Measurements from ENCODE around the gene CHMP4B. TPM values are rescaled to one million over a fixed set of nuclear protein-coding genes. Genes with fewer than 3 reads are reported as not detected.

The CHMP4B gene
- total and polyA plus RNA-seq, 12 donors = 87.5 to 246 (median 103) TPM

- H3K36me3 ChIP-seq = peaks cover 0 to 22% (median 0%) of the 10 kb centered on the region in 9 donors
- peak overlapping the region in 2 of 10 donors; percentile 0 to 24 for H3K27ac ChIP-seq
- no peaks in the 10 kb centered on the region for H3K9me3 ChIP-seq
- intact Hi-C loops (cut with DNase I) = no loop called here
- TF ChIP-seq, protein P1, sequence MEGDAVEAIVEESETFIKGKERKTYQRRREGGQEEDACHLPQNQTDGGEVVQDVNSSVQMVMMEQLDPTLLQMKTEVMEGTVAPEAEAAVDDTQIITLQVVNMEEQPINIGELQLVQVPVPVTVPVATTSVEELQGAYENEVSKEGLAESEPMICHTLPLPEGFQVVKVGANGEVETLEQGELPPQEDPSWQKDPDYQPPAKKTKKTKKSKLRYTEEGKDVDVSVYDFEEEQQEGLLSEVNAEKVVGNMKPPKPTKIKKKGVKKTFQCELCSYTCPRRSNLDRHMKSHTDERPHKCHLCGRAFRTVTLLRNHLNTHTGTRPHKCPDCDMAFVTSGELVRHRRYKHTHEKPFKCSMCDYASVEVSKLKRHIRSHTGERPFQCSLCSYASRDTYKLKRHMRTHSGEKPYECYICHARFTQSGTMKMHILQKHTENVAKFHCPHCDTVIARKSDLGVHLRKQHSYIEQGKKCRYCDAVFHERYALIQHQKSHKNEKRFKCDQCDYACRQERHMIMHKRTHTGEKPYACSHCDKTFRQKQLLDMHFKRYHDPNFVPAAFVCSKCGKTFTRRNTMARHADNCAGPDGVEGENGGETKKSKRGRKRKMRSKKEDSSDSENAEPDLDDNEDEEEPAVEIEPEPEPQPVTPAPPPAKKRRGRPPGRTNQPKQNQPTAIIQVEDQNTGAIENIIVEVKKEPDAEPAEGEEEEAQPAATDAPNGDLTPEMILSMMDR (IDR thresholded peaks at IDR 0.05) = no peak
- H3K27me3 ChIP-seq = no peaks in the 10 kb centered on the region
- ATAC-seq = no peak
- WGBS, 2 donors = 86 to 87% methylated on average over 5 of the region's 5 CpGs
- peaks cover 19 to 100% (median 89%) of the 10 kb centered on the region in 9 donors for H3K4me1 ChIP-seq
- H3K4me3 ChIP-seq = no peak overlapping the region
- no peak for DNase-seq
Observed at GRCh38 chr20:33826270-33826897, 15.2 kb downstream of the CHMP4B start.

- H3K4me1 ChIP-seq = peaks cover 18 to 100% (median 91%) of the 10 kb centered on the region in 9 donors
- TF ChIP-seq, protein P1 (IDR thresholded peaks at IDR 0.05) = no peak
Observed at GRCh38 chr20:33827109-33827508, 16.0 kb downstream of the CHMP4B start.

DNA sequence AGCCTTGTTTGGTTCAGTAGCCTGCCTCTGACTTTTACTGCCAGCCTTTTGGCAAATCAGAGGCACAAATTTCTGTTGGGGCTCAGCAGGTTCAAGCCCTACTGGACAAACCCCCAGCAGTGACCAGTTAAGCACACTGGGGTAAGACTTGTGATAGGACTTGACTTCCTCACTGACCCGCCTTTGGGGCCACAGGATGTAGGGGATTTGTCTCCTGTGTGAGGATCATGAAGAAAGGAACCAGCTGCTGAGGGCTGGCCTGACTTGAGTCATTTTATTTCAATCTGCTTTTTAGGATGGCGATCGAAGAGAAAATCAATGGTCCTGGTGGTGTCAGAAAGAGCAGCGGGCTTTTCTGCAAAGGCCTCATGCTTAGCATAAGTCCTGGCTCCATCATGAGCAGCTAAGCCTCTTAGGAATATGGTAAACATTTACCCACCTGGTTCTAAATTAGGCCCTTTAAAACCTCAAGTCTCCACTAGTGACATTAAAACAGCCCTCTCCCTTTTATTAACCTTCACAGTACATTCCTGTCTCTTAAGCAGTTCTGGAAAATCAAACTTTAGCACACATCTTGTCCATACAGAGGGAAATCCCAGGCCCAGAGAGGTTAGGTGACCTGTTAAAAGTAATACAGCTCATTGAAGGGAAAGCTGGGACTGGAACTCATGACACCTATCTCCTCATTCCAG is 16.6 kb downstream of the CHMP4B start:
- Histone ChIP-seq H3K27me3 (no peaks in the 10 kb centered on the region), H3K4me1 (peaks cover 22 to 100% (median 91%) of the 10 kb centered on the region in 9 donors), H3K36me3 (peaks cover 0 to 22% (median 0%) of the 10 kb centered on the region in 9 donors), H3K9me3 (no peaks in the 10 kb centered on the region), H3K4me3 (no peak overlapping the region), H3K27ac (peak overlapping the region in 6 of 10 donors; percentile 2 to 51 (median 41))
- TF ChIP-seq, protein P1 (IDR thresholded peaks at IDR 0.05) = no peak
- WGBS, 2 donors = 74 to 75% methylated on average over 4 of the region's 4 CpGs
- no peak for ATAC-seq
- intact Hi-C loops (cut with DNase I) = no loop called here
- no peak for DNase-seq

More at GRCh38 chr20:33827109-33827508, 16.0 kb downstream of the CHMP4B start:
- H3K27ac ChIP-seq = peak overlapping the region in 2 of 10 donors; percentile 25 to 51
- ATAC-seq (no peak), DNase-seq (no peak)
- peaks cover 0 to 22% (median 0%) of the 10 kb centered on the region in 9 donors for H3K36me3 ChIP-seq
- H3K4me3 ChIP-seq = no peak overlapping the region
- WGBS, 2 donors = 73 to 79% methylated on average over 2 of the region's 2 CpGs
- intact Hi-C loops (cut with DNase I) = no loop called here
- no peaks in the 10 kb centered on the region for H3K9me3 ChIP-seq
- H3K27me3 ChIP-seq = no peaks in the 10 kb centered on the region

DNA sequence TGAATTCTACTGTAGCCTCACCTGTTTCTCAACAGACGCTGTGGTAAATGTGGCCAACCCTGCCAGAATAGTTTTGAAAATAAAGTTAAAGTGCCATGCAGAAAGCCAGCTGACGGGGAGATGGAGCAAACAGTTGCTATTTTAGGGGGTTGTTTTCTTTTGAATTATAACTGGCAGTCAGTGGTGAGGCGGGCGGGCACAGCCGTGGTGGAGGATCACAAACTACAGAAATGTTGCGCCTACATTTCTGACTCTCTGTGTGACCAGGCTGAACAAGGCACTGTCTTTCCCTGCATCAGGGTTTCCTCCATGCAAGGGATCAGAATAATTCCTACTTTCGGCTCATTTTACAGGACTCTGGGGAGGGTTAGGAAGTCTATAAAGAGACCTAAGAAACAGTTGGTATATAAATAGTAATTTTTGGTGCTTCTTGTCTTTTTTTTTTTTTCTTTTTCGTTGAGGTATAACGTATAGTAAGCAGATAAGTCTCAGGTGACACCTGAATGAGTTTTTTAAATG is 17.2 kb downstream of the CHMP4B start:
- no peaks in the 10 kb centered on the region for H3K27me3 ChIP-seq
- peak overlapping the region in 6 of 10 donors; percentile 2 to 51 (median 41) for H3K27ac ChIP-seq
- DNase-seq (no peak), ATAC-seq (peak in 3 of 8 donors; percentile 12 to 56 (median 17))
- peaks cover 26 to 100% (median 94%) of the 10 kb centered on the region in 9 donors for H3K4me1 ChIP-seq
- H3K9me3 ChIP-seq = no peaks in the 10 kb centered on the region
- intact Hi-C loops (cut with DNase I) = no loop called here
- WGBS, 2 donors = 46 to 50% methylated on average over 9 of the region's 9 CpGs
- no peak overlapping the region for H3K4me3 ChIP-seq
- H3K36me3 ChIP-seq = peaks cover 0 to 18% (median 0%) of the 10 kb centered on the region in 9 donors
- TF ChIP-seq, protein P1 (IDR thresholded peaks at IDR 0.05) = no peak

Data from heart right ventricle (tissue), 16 donors.